ENCODE data around the gene FRMPD4. TPM values are rescaled to one million over a fixed set of nuclear protein-coding genes. Genes with fewer than 3 reads are reported as not detected.

Gene FRMPD4
- total RNA-seq, 2 experiments from 2014 or later = not detected

GRCh38 chrX:12327836-12328235, 189.6 kb downstream of the FRMPD4 start:
- H3K4me1 Mint-ChIP-seq = no peaks in the 10 kb centered on the region
- no peak for ATAC-seq (ENCODE audit: low read depth)
- DNase-seq = no peak
- H3K4me3 Mint-ChIP-seq = no peak overlapping the region
- no peaks in the 10 kb centered on the region for H3K36me3 Mint-ChIP-seq
- H3K9me3 Mint-ChIP-seq = no peaks in the 10 kb centered on the region
- POLR2A ChIA-PET = no interaction called here
- no peak overlapping the region for H3K27ac Mint-ChIP-seq
- H3K27me3 Mint-ChIP-seq = no peaks in the 10 kb centered on the region

- DNase-seq (no peak), ATAC-seq (ENCODE audit: low read depth) (no peak)
- Mint-ChIP-seq H3K27me3 (no peaks in the 10 kb centered on the region), H3K36me3 (no peaks in the 10 kb centered on the region), H3K9me3 (no peaks in the 10 kb centered on the region), H3K4me1 (no peaks in the 10 kb centered on the region), H3K4me3 (no peak overlapping the region), H3K27ac (no peak overlapping the region)
- POLR2A ChIA-PET = no interaction called here
Observed at GRCh38 chrX:12329476-12329875, 191.2 kb downstream of the FRMPD4 start.

GRCh38 chrX:12330841-12331240, 192.6 kb downstream of the FRMPD4 start:
- H3K4me3 Mint-ChIP-seq = no peak overlapping the region
- no peaks in the 10 kb centered on the region for H3K9me3 Mint-ChIP-seq
- ATAC-seq (ENCODE audit: low read depth) (no peak), DNase-seq (no peak)
- no peaks in the 10 kb centered on the region for H3K36me3 Mint-ChIP-seq
- H3K27me3 Mint-ChIP-seq = no peaks in the 10 kb centered on the region
- no peak overlapping the region for H3K27ac Mint-ChIP-seq
- no peaks in the 10 kb centered on the region for H3K4me1 Mint-ChIP-seq
- POLR2A ChIA-PET = no interaction called here

GRCh38 chrX:12332786-12333347, 194.6 kb downstream of the FRMPD4 start:
- POLR2A ChIA-PET = no interaction called here
- Mint-ChIP-seq H3K27ac (no peak overlapping the region), H3K36me3 (no peaks in the 10 kb centered on the region), H3K4me3 (no peak overlapping the region), H3K9me3 (no peaks in the 10 kb centered on the region), H3K27me3 (no peaks in the 10 kb centered on the region), H3K4me1 (no peaks in the 10 kb centered on the region)
- DNase-seq = no peak
- ATAC-seq (ENCODE audit: low read depth) = no peak

- H3K27me3 Mint-ChIP-seq = no peaks in the 10 kb centered on the region
- no peak overlapping the region for H3K27ac Mint-ChIP-seq
- H3K36me3 Mint-ChIP-seq = no peaks in the 10 kb centered on the region
- no peak for ATAC-seq (ENCODE audit: low read depth)
- no peak for DNase-seq
- no peak overlapping the region for H3K4me3 Mint-ChIP-seq
- H3K4me1 Mint-ChIP-seq = no peaks in the 10 kb centered on the region
- POLR2A ChIA-PET = no interaction called here
- H3K9me3 Mint-ChIP-seq = no peaks in the 10 kb centered on the region
Observed at GRCh38 chrX:12339921-12340320, 201.6 kb downstream of the FRMPD4 start.

- ATAC-seq (ENCODE audit: low read depth) = no peak
- Mint-ChIP-seq H3K27me3 (no peaks in the 10 kb centered on the region), H3K36me3 (no peaks in the 10 kb centered on the region), H3K4me1 (no peaks in the 10 kb centered on the region), H3K9me3 (no peaks in the 10 kb centered on the region), H3K27ac (no peak overlapping the region), H3K4me3 (no peak overlapping the region)
- DNase-seq = no peak
- POLR2A ChIA-PET = no interaction called here
Observed at GRCh38 chrX:12344954-12345353, 206.7 kb downstream of the FRMPD4 start.

GRCh38 chrX:12349201-12349600, 210.9 kb downstream of the FRMPD4 start:
- ATAC-seq (ENCODE audit: low read depth) = no peak
- Mint-ChIP-seq H3K27ac (no peak overlapping the region), H3K4me3 (no peak overlapping the region), H3K36me3 (no peaks in the 10 kb centered on the region), H3K27me3 (no peaks in the 10 kb centered on the region), H3K9me3 (no peaks in the 10 kb centered on the region), H3K4me1 (no peaks in the 10 kb centered on the region)
- POLR2A ChIA-PET = no interaction called here
- DNase-seq = no peak

- no peak for DNase-seq
- Mint-ChIP-seq H3K9me3 (no peaks in the 10 kb centered on the region), H3K36me3 (no peaks in the 10 kb centered on the region), H3K27me3 (no peaks in the 10 kb centered on the region), H3K4me3 (no peak overlapping the region), H3K27ac (no peak overlapping the region), H3K4me1 (no peaks in the 10 kb centered on the region)
- ATAC-seq (ENCODE audit: low read depth) = no peak
- POLR2A ChIA-PET = no interaction called here
Observed at GRCh38 chrX:12352922-12353321, 214.6 kb downstream of the FRMPD4 start.

GRCh38 chrX:12360383-12360782, 222.1 kb downstream of the FRMPD4 start:
- no peaks in the 10 kb centered on the region for H3K9me3 Mint-ChIP-seq
- no peak overlapping the region for H3K4me3 Mint-ChIP-seq
- no peak for ATAC-seq (ENCODE audit: low read depth)
- POLR2A ChIA-PET = no interaction called here
- no peaks in the 10 kb centered on the region for H3K27me3 Mint-ChIP-seq
- no peaks in the 10 kb centered on the region for H3K4me1 Mint-ChIP-seq
- DNase-seq = no peak
- no peak overlapping the region for H3K27ac Mint-ChIP-seq
- H3K36me3 Mint-ChIP-seq = no peaks in the 10 kb centered on the region

GRCh38 chrX:12360986-12361598, 222.8 kb downstream of the FRMPD4 start:
- H3K9me3 Mint-ChIP-seq = no peaks in the 10 kb centered on the region

GRCh38 chrX:12363216-12363615, 224.9 kb downstream of the FRMPD4 start:
- no peak overlapping the region for H3K27ac Mint-ChIP-seq
- no peaks in the 10 kb centered on the region for H3K9me3 Mint-ChIP-seq
- no peak overlapping the region for H3K4me3 Mint-ChIP-seq
- no peaks in the 10 kb centered on the region for H3K36me3 Mint-ChIP-seq
- ATAC-seq (ENCODE audit: low read depth) = no peak
- POLR2A ChIA-PET = no interaction called here
- H3K4me1 Mint-ChIP-seq = no peaks in the 10 kb centered on the region
- no peaks in the 10 kb centered on the region for H3K27me3 Mint-ChIP-seq
- DNase-seq = no peak

More at GRCh38 chrX:12360986-12361598, 222.8 kb downstream of the FRMPD4 start:
- Mint-ChIP-seq H3K27ac (no peak overlapping the region), H3K27me3 (no peaks in the 10 kb centered on the region), H3K4me1 (no peaks in the 10 kb centered on the region), H3K36me3 (no peaks in the 10 kb centered on the region), H3K4me3 (no peak overlapping the region)
- ATAC-seq (ENCODE audit: low read depth) (no peak), DNase-seq (no peak)
- POLR2A ChIA-PET = no interaction called here

GRCh38 chrX:12366440-12366839, 228.2 kb downstream of the FRMPD4 start:
- Mint-ChIP-seq H3K27me3 (no peaks in the 10 kb centered on the region), H3K4me1 (no peaks in the 10 kb centered on the region), H3K27ac (no peak overlapping the region), H3K9me3 (no peaks in the 10 kb centered on the region), H3K4me3 (no peak overlapping the region), H3K36me3 (no peaks in the 10 kb centered on the region)
- no peak for ATAC-seq (ENCODE audit: low read depth)
- DNase-seq = no peak
- POLR2A ChIA-PET = no interaction called here

- H3K4me3 Mint-ChIP-seq = no peak overlapping the region
- no peaks in the 10 kb centered on the region for H3K36me3 Mint-ChIP-seq
- DNase-seq (no peak), ATAC-seq (ENCODE audit: low read depth) (no peak)
- H3K27me3 Mint-ChIP-seq = no peaks in the 10 kb centered on the region
- no peaks in the 10 kb centered on the region for H3K4me1 Mint-ChIP-seq
- H3K27ac Mint-ChIP-seq = no peak overlapping the region
- no peaks in the 10 kb centered on the region for H3K9me3 Mint-ChIP-seq
- POLR2A ChIA-PET = no interaction called here
Observed at GRCh38 chrX:12367254-12367653, 229.0 kb downstream of the FRMPD4 start.

GRCh38 chrX:12370497-12370986, 232.3 kb downstream of the FRMPD4 start:
- Mint-ChIP-seq H3K36me3 (no peaks in the 10 kb centered on the region), H3K27ac (no peak overlapping the region), H3K27me3 (no peaks in the 10 kb centered on the region), H3K4me3 (no peak overlapping the region), H3K4me1 (no peaks in the 10 kb centered on the region), H3K9me3 (no peaks in the 10 kb centered on the region)
- POLR2A ChIA-PET = no interaction called here
- no peak for DNase-seq
- no peak for ATAC-seq (ENCODE audit: low read depth)
